Measurements from ENCODE around the gene SORL1-AS1.

Gene SORL1-AS1

DNA sequence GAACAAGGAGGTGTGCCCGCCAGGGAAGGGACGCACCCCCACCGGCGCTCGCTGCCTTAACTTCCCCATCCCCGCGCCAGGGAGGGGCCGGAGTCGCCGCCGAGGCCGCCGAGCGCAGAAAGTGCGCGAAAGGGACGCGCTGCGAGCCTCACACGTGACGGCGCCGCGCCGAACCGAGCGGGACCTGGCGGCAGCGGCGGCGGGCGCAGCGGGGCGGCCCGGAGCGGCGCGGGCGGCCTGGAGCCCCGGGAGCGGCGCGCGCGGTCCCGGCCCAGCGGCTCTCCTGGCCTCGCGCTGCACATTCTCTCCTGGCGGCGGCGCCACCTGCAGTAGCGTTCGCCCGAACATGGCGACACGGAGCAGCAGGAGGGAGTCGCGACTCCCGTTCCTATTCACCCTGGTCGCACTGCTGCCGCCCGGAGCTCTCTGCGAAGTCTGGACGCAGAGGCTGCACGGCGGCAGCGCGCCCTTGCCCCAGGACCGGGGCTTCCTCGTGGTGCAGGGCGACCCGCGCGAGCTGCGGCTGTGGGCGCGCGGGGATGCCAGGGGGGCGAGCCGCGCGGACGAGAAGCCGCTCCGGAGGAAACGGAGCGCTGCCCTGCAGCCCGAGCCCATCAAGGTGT, 670 bp downstream of the SORL1-AS1 start, which contains the start of gene SORL1:
Gene SORL1 (plus strand): TSS at position 329 of the 623 bp plus-strand sequence. CDS start 18 bp downstream, at position 347.
- in situ Hi-C loops (cut with MboI; ENCODE audit: low sequenced_read_pairs), result no loop called here

DNA sequence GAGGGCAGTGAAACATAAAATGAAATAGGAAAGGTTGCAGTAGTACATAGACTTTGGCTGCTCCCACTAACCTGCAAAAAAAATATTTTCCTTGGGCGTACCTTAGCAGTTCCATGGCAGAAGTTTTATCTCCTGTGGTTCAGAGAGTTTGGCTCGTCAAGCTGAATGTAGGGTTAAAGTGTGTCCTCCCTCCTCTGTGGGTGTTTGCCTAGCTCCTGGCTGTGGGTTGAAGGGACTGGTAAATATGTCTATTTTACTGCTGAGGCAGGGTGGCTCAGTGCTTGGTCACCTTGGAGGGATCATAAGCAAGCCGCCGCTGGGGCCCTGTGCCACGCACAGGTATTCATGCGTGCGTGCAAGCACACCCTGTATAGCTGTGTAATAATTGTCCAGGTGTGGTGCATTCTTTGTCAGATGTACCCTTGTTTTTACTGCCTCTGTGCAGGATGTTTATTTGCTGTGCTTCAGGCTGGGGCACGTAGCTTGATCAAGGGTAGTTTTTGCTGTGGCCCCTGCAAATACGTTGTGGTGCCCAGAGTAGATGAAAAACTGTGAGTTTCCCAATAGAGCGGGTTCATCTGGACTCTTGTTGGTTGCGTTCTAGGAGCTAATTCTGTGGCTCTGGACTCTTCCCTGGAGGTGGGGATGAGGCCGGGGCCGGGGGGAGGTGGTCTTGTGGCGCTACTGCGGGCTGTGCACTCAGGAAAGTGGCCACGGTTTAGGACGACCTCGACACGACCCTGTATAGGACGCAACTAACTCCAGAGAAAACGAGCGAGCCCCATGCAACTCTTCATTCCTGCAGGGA, 1.4 kb downstream of the SORL1-AS1 start:
- in situ Hi-C loops (cut with MboI; ENCODE audit: low sequenced_read_pairs), result no loop called here

DNA sequence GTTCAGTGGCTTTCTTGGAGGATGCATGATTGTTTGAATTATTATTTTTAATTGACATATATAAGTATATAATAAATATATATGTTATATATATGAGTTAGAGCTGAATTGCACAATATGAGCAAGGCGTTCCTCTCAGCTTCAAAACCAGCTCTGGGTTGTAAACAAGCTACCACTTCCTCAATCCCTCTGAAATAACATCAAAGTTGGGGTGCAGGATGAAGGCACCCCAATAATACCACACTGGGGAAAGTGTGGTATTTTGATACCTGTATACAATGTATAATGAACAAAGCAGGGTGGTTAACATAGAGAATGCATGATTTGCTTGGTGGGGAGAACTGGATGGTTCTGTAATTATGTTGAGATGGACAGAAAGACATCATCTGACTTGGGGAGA, 2.4 kb downstream of the SORL1-AS1 start:
- in situ Hi-C loops (cut with MboI; ENCODE audit: low sequenced_read_pairs), result no loop called here

DNA sequence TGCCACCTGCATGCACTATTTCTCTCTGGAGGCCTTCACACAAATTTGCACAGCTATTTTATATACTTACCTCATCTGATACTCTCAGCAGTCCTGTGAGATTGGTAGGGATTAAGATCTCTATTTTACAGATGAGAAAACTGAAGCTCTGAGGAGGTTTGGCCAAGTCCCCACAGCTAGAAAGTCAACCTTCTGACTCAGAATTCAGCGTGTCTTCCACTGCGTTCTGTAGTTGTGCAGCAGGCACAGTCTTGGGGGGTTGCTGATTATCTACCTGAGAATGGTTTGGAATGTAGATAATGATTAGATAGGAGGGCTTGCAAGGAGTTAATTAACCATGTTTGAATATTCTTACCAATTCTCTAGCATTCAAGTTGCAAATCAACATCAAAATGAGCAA, 3.1 kb downstream of the SORL1-AS1 start:
- in situ Hi-C loops (cut with MboI; ENCODE audit: low sequenced_read_pairs), result no loop called here

DNA sequence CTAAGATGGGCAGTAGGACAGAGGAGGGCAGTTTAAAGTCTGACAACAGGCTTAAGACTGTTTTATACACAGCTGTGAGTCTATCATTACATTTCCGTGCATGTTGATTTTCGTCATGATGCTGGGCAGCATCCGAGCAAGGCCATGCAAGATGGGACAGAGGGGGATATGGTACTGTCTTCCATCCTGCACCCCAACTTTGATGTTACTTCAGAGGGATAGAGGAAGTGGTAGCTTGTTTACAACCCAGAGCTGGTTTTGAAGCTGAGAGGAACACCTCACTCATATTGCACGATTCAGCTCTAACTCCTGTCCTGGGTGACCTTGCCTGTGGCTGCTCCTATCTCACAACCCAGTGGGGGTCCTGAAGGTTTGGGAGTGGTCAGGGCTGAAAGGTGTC, 3.6 kb downstream of the SORL1-AS1 start:
- in situ Hi-C loops (cut with MboI; ENCODE audit: low sequenced_read_pairs), result no loop called here

GRCh38 chr11:121448431-121448941, 4.3 kb downstream of the SORL1-AS1 start:
- in situ Hi-C loops (cut with MboI; ENCODE audit: low sequenced_read_pairs), result no loop called here

DNA sequence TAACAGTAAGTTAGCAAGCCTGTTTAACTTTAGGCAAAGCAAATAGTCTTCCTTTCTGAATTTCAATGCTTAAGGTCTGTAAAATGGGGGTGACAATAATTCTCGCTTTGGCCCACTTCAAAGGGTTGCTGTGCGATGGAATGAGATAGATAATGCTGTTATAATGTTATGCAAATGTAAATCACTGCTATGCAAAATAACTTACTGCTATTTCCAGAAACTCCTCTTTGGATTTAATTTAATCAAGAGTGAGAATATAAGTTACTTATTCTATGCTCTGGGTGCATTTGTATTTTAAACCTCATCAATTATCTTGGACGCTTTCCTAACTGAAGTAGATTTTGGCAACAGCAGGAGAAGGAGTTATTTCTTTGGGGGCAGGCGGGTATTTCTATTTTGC, 4.8 kb downstream of the SORL1-AS1 start:
- in situ Hi-C loops (cut with MboI; ENCODE audit: low sequenced_read_pairs), result no loop called here

- in situ Hi-C loops (cut with MboI; ENCODE audit: low sequenced_read_pairs), result no loop called here
Measured at GRCh38 chr11:121446752-121447156, 6.0 kb downstream of the SORL1-AS1 start.

DNA sequence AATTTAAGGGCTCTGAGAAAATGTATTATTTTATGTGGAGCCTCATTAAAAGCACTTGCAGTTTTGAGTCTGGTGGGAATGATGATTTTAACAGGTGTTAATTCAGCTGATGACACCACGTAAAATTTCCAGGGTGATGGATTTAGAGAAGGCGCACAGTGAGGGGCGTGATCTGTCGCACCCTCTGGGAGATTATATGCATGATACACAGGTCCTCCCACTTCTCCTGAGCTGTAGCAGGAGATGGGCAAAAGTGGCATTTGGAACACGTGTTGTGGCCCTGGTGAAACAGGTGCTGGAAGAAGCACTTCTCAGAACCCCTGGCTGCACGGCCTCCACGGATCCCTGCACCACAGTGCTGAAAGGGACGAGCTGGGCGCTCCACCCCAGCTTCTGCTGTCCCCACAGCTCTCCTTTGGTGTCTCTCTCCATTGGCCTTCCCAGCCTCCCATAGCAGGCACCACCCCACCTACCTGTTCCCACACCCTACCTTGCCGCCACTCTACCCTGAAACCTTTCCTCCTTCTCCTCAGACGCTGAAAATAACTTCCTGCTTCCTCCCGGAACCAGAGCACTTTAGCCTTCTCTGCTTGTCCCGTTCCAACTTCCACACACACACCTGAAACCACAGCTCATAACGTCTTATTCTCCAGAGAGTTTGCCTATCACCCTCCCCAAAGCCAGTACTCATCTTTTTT, 7.5 kb downstream of the SORL1-AS1 start:
- in situ Hi-C loops (cut with MboI; ENCODE audit: low sequenced_read_pairs), result no loop called here

DNA sequence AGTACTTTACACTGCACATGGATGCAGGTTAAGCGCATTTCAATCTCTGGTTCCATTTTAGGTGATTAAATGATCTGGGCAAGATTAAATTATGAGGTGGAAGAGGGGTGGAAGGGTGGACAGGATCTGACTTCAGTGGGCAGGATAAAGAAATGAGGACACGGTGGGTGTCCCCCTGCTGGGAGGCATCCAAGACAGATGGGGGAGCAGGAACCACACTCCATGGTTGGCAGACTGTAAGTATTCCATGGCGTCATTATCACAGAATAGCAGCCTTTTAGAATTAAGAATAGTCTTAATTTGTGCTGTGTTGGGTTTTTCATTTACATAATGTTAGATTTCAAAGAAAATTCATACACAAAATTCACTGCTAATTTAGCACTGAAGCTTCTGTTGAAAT, 8.2 kb downstream of the SORL1-AS1 start:
- in situ Hi-C loops (cut with MboI; ENCODE audit: low sequenced_read_pairs), result no loop called here

GRCh38 chr11:121443688-121444275, 9.0 kb downstream of the SORL1-AS1 start:
- in situ Hi-C loops (cut with MboI; ENCODE audit: low sequenced_read_pairs), result no loop called here

DNA sequence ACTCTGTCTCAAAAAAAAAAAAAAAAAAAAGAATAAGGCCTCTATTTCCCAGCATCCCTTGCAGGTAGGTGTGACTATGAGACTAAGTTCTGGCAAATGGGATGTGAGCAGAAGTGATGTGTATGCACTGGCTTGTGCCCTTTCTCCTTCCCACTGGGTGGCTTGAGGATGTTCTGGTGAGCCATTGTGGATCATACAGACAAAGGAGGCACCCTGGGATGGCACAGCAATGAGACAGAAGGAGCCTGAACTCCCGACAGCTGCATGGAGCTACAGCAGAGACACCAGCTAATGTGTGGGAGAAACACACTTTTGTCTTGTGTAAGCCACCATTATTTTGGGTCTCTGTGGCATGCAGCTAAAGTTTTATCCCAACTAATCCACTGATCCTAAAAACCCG, 11.2 kb downstream of the SORL1-AS1 start:
- in situ Hi-C loops (cut with MboI; ENCODE audit: low sequenced_read_pairs), result no loop called here

DNA sequence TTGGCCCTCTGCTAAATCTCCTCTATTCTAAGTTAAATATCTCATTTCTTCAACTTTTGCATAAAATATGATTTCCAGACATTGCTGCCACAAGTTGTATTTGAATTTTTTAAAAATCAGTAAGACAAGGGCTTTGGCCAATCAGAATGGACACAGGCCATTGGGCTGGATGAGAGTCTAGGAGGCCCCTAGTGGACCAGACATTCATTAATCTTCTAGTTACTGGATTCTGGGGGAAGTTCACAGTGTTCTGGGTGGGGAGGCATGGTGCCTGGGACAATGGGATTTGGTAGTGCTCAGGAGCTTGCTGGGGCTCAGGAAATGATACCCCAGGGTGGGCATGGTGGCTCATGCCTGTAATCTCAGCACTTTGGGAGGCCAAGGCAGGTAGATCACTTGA, 13.0 kb downstream of the SORL1-AS1 start:
- in situ Hi-C loops (cut with MboI; ENCODE audit: low sequenced_read_pairs), result no loop called here

GRCh38 chr11:121439337-121439736, 13.4 kb downstream of the SORL1-AS1 start:
- in situ Hi-C loops (cut with MboI; ENCODE audit: low sequenced_read_pairs), result no loop called here

GRCh38 chr11:121437686-121438078, 15.1 kb downstream of the SORL1-AS1 start:
- in situ Hi-C loops (cut with MboI; ENCODE audit: low sequenced_read_pairs), result no loop called here

DNA sequence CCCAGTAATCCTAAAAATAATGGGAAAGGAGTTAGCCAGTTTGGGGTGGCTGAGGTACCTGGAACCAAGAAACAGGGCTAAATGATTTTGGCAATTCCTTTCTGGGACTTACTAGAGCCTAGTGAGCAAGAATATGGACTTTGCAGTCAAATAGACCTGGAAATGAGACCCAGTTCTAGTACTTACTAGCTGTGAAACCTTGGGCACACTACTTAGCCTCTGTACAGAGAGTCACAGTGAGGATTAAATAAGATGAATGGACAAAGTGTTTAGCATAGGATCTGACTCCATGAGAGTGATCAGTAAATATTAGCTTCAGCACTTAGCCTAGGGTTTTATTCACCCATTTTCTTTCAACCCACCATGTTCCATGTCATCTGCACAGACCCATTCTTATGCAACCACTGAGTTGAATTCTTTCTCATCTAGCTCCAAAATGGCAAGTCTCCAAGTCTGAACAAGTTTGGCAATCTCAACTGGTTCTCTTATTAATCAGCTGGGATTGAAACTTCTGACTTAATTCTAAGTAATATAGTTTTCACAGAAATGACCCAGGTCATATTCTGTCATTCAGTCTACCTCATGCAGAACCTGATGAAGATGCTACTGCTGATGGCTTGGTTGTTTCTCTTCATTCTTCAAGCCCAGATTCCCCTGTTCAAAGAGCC, 15.6 kb downstream of the SORL1-AS1 start:
- in situ Hi-C loops (cut with MboI; ENCODE audit: low sequenced_read_pairs), result no loop called here

DNA sequence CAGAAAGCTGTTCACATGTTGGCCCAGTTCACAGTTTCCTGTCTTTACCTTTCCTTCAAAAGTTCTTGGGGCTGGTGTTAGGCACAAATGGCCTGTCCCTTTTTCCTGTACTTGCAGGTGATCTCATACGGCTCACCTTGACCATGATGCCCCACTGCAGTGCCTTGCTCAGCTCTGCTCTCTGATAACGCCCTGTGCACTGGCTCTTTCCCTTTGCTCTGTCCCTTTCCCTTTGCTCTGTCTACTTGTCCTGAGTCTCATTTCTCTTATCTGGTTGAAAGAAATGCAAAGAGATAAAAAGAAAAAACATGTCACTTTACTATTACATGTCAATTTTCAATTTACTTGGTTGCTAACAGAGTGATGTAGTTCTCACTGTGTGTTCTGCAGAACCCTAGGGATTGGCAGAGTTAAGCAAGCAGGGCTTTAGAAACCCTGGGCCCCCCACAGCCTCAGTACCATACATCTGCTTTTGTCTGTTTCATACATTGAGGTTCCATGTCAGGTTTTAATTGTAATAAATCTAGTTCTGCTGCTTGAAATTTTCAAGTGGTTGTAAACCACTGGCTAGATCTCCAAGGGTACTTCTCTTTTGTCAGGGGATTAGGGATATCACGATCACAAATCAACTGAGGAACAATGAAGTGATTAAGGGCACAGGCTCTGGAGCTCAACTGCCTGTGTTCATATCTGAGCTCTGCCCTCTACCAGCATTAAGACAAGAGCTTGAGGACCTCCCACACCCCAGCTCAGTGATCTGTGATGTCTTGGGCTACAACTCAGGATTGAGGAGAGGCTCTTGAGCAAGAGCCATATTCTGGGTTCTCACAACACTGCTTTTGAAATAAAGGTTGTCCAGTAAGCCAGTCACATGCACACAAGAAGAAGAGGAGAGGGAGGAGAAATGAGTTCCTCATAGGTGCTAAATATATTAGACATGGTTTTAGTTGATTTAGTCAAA, 16.9 kb downstream of the SORL1-AS1 start:
- in situ Hi-C loops (cut with MboI; ENCODE audit: low sequenced_read_pairs), result no loop called here

GRCh38 chr11:121435132-121435531, 17.6 kb downstream of the SORL1-AS1 start:
- in situ Hi-C loops (cut with MboI; ENCODE audit: low sequenced_read_pairs), result no loop called here

DNA sequence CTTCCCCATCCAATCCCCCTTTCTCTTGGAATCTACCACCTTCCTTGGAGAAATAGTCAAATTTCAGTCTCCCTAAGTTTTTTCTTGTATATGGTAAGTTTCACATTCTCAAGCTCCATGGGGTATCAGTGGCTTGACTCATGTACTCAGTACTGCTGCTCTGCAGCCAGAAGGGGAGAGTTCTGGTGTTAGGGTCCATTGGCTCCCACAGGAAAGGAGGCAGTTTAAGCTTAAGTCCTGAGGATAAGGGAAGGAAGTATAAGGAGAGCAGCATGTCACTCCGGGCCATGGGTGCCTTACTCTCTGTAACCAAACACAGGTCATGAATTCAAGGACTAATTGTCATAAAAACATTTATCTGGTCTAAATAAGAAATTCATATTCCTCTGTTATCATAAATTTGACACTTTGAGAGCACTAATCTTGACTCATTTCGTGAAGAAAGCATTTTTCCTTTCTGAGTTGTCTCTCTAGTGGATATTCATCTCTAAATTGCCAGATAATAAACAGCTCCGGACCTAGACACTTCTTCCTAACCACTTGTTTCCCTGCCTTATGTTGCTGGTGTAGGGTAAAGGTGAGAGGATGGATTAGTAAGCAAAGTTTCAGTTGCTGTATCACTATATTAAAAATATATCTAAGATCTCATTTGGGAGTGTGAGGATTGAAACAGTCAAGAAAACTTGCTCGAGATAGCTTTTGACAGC, 20.8 kb downstream of the SORL1-AS1 start:
- in situ Hi-C loops (cut with MboI; ENCODE audit: low sequenced_read_pairs), result no loop called here
